LHCN-M2 (cell line): Measurements from ENCODE around the gene YIF1B. TPM values are rescaled to one million over a fixed set of nuclear protein-coding genes. Genes with fewer than 3 reads are reported as not detected.

ENCODE experiments used
- DNase-seq: peaks from one replicate; pipeline ENCODE4 v3.0.0-alpha.2; 2012; ENCODE audit warnings: low read depth
- total RNA-seq: library from RNA; depleted of rRNA; stranded (reverse); fragments of >200 nt; gene quantifications from 2 replicates; pipeline ENCODE4 v1.2.3, GENCODE V29; 2014

YIF1B gene
- total RNA-seq, 1 experiment from 2014 or later: 118 TPM

DNA sequence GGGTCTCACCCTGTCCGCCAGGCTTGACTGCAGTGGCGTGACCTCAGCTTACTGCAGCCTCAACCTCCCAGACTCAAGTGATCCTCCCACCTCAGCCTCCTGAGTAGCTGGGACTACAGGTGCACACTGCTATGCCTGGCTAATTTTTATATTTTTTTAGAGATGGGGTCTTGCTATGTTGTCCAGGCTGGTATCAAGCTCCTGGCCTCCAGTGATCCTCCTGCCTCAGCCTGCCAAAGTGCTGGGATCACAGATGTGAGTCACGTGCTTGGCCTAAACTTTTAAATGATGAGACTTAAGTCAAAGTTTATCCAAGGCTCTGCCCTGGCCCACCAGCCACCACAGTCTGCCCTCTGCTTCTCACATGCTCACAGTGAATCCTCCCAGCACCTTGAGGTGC is 9.5 kb downstream of the YIF1B start:
- DNase-seq: no peak

DNA sequence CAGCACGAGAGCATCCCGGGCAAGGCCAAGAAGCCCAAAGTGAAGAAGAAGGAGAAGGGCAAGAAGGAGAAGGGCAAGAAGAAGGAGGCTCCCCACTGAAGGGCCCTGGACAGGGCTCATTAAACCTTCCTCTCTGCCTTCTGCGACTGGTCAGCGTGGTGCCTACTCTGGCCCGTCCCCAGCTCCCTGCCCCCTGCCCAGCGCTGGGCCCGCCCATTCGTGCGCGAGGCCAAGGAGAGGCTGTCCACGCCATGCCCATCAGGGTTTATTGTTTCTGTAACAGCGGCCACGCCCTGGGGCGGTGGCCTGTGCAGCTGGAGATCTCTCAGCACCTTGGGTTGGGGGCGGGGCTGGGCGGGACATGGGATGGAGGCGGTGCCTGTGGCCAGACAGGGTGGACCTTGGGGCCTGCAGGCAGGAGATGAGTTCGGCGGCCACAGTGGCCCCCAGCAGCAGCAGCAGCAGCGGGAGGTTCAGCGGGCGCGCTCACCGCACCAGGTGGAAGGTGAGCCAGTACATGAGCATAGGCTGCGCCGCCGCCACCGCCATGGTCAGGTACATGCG is 10.8 kb downstream of the YIF1B start:
- no peak for DNase-seq

DNA sequence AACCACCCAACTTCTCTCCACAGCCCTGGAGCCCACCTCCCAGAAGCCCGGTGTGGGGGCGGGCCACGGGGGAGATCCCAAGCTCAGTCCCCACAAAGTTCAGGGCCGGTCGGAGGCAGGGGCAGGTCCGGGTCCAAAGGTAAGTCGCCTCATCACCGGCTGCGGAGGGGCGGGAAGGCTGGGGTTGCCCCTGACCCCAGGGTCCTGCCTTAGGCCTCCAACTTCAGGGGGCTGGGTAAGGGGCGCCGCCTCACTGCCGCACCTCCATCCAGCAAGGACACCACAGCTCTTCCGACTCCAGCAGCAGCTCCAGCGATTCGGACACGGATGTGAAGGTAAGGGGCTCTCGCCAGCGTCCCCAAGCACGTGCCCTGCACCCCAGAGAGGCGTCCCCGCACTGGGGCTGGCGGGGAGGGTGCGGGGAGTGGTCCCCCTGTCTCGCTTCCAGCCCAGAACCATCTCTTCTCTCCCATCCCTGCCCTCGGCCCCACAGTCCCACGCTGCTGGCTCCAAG is 11.3 kb downstream of the YIF1B start:
- DNase-seq: no peak

- DNase-seq: no peak
Measured at GRCh38 chr19:38303517-38304351, 12.0 kb downstream of the YIF1B start, which contains the start of gene C19orf33. TSS of gene C19orf33 (plus strand) at chr19:38304251. CDS start at chr19:38304262, 11 bp downstream.

- DNase-seq: peak; percentile 59
Measured at GRCh38 chr19:38298821-38299680, 16.7 kb downstream of the YIF1B start.

DNA sequence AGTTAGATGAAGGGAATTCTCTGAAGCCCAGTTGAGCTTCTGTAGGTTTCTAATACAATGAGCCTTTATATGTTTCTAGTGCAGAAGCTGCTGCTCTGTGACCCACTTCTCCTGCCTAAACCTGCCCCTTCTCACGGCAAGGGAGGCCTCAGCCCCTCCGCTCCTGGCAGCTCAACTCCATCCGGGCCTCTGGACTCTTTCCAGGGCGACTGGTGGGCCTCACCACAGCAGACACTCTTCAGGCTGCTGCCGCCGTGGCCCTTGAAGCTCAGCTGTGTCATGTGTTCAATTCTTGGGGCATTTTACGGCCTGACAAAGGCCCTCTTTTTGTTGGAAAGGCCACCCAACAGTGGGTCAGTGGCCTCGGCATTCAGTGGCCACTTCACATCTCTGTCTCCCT is 21.7 kb downstream of the YIF1B start:
- no peak for DNase-seq

- peak; percentile 66 for DNase-seq
Measured at GRCh38 chr19:38293281-38293680, 22.5 kb downstream of the YIF1B start.

GRCh38 chr19:38291855-38292254 is 23.9 kb downstream of the YIF1B start:
- no peak for DNase-seq

GRCh38 chr19:38290631-38291147 is 25.1 kb downstream of the YIF1B start:
- peak; percentile 95 for DNase-seq

DNA sequence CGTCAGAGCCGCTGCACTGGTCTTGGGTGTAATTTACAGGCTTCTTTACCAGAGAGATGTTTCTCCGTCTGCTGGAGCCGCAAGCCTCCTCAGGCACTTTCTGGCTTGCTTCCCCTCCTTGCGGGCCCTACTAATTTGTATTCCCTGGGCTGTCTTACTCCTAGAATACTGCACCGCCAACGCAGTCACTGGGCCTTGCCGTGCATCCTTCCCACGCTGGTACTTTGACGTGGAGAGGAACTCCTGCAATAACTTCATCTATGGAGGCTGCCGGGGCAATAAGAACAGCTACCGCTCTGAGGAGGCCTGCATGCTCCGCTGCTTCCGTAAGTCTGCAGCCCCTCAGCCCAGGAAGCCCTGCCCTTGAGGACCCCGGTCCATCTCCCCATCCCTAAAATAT is 25.8 kb downstream of the YIF1B start:
- DNase-seq: no peak

DNA sequence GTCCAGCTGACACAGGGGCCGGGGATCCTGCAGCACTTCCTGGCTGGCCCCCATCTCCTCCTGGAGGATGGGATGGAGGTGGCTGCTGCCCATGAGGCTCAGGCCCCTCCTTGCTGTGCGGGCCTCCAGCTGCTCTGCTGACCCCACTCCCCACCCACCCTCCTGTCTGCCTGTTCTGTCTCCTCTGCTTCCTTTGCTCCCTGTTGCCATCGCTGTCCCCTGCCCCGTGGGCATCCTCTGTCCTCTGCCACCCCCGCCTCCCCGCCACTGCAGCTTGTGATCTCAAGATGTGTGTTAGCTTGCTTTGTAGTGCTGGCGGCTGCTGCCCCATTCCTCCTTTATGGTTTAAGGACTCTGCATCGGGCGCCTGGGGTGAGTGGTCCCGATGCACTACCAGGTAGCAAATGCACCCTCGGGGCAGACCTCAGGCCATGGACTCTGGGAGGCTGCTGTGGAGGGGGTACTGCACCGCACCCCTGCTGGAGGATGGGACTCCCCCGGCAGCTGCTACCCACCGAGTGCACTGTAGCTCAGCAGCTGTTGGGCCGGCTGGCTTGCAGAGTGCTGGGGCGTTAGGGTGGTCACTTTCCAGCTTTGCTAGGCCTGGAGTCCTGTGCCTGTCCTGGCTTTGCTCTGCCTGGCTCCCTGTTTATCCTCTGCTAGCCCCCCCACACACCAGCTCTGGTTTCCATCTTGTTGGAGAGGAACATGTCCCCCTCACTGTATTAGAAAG is 27.5 kb downstream of the YIF1B start:
- DNase-seq: no peak

GRCh38 chr19:38287604-38288003 is 28.1 kb downstream of the YIF1B start:
- no peak for DNase-seq

- peak; percentile 69 for DNase-seq
Measured at GRCh38 chr19:38285567-38285966, 30.2 kb downstream of the YIF1B start.

DNA sequence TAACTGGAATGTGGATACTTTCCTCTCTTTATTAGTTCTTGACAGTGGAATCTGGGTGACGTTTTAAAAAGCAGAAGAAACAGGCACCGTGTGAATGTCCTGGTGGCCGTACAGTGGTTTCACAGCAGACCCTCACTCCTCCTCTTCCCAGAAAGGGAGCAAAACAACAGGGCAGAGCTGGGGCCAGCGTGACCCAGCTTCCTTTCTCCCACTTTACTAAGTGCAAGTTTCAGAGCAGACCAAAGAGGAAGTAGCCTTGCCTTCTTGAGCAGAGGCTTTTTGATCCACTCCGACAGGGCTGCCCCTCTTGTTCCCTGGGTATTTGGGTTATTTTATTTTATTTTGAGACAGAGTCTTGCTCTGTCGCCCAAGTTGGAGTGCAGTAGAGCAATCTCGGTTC is 31.3 kb downstream of the YIF1B start:
- DNase-seq: no peak

DNA sequence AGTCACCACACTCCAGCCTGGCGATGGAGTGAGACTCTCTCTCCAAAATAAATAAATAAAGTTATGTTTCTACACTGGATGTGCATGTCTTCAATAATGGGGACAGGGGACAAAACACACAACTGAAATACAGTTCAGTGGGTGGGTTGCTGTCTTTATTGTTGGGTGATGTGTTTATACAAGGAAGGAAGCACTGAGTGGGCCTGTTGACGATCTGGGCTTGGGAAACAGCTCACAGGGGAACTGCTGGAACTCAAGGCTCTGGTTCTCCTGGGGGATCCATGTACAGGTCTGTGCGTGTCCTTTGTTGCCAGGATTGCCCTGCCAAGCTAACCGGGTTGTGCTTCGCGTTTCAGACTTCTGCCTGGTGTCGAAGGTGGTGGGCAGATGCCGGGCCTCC is 32.5 kb downstream of the YIF1B start:
- no peak for DNase-seq

GRCh38 chr19:38281811-38282566 is 33.8 kb downstream of the YIF1B start:
- no peak for DNase-seq

GRCh38 chr19:38280030-38280921 is 35.5 kb downstream of the YIF1B start:
- no peak for DNase-seq

- no peak for DNase-seq
Measured at GRCh38 chr19:38278751-38279150, 37.0 kb downstream of the YIF1B start.

GRCh38 chr19:38277969-38278680 is 37.6 kb downstream of the YIF1B start:
- peak; percentile 52 for DNase-seq
